Fibroblast of lung (primary cell): Measurements from ENCODE around the gene CHST11. TPM values are rescaled to one million over a fixed set of nuclear protein-coding genes. Genes with fewer than 3 reads are reported as not detected.
A peak's percentile ranks its signal among the peaks of the same experiment; 100 is the strongest.

Source experiments
- DNase-seq, 2 donors: peaks; one replicate each; pipeline versions ENCODE4 v3.0.0 to v3.0.0-alpha.2; 2010; ENCODE audit warnings: low read depth in 2 of 2
- H2AFZ ChIP-seq: 2 replicates; pipeline ENCODE4 v1.5.1; 2012; ENCODE audit warnings: low read length, control low read depth, inconsistent platforms
- H3K27ac ChIP-seq: 2 replicates; pipeline ENCODE4 v1.5.1; 2011; ENCODE audit warnings: low read length, control low read depth; ENCODE audit not compliant: insufficient read depth
- H3K27me3 ChIP-seq: 2 replicates; pipeline ENCODE4 v1.5.1; 2011; ENCODE audit warnings: mild to moderate bottlenecking, low read length; ENCODE audit not compliant: control insufficient read depth, insufficient read depth
- H3K36me3 ChIP-seq: 2 replicates; pipeline ENCODE4 v1.5.1; 2011; ENCODE audit warnings: low read length; ENCODE audit not compliant: control insufficient read depth, insufficient read depth
- H3K4me1 ChIP-seq: 2 replicates; pipeline ENCODE4 v1.5.1; 2011; ENCODE audit warnings: low read length; ENCODE audit not compliant: control insufficient read depth, insufficient read depth; ENCODE audit errors: extremely low read depth
- H3K4me2 ChIP-seq: 2 replicates; pipeline ENCODE4 v1.5.1; 2011; ENCODE audit warnings: low read length, control low read depth; ENCODE audit not compliant: insufficient read depth; ENCODE audit errors: extremely low read depth
- H3K4me3 ChIP-seq, 4 experiments: fragments of 200-600 bp in 1 of 4; sonication (generic) in 1 of 4; replicated peaks in 1 of 4; 2 replicates each; pipeline ENCODE4 v1.5.1; 2011 to 2016; ENCODE audit warnings: low read length in 4 of 4, low read depth in 3 of 4, mild to moderate bottlenecking in 3 of 4, control low read depth in 2 of 4, inconsistent platforms in 1 of 4, mixed read lengths in 1 of 4; ENCODE audit not compliant: insufficient read depth in 1 of 4; ENCODE audit errors: control extremely low read depth in 1 of 4
- H3K79me2 ChIP-seq: 2 replicates; pipeline ENCODE4 v1.5.1; 2012; ENCODE audit warnings: mild to moderate bottlenecking, low read length, inconsistent platforms; ENCODE audit not compliant: control insufficient read depth, insufficient read depth
- H3K9ac ChIP-seq: 2 replicates; pipeline ENCODE4 v1.5.1; 2011; ENCODE audit warnings: mild to moderate bottlenecking, low read length, control low read depth; ENCODE audit not compliant: insufficient read depth
- H3K9me3 ChIP-seq: 2 replicates; pipeline ENCODE4 v1.5.1; 2012; ENCODE audit warnings: low read depth, low read length; ENCODE audit not compliant: control insufficient read depth, insufficient read depth
- H4K20me1 ChIP-seq: 2 replicates; pipeline ENCODE4 v1.5.1; 2011; ENCODE audit warnings: low read length; ENCODE audit not compliant: control insufficient read depth, insufficient read depth; ENCODE audit errors: extremely low read depth
- CTCF ChIP-seq, 2 donors: IDR thresholded peaks in 1 of 2; conservative IDR thresholded peaks in 1 of 2; 1 replicate in 1 of 2; 2 replicates in 1 of 2; pipeline ENCODE4 v1.5.1; 2011 to 2012; ENCODE audit warnings: low read length in 2 of 2, control low read depth in 1 of 2, inconsistent platforms in 1 of 2, low read depth in 1 of 2, mild to moderate bottlenecking in 1 of 2
- EZH2 ChIP-seq: IDR thresholded peaks from 2 replicates; pipeline ENCODE4 v1.5.1; 2012; ENCODE audit warnings: low read length, control low read depth, mild to moderate bottlenecking; ENCODE audit errors: missing control alignments
- polyA plus RNA-seq, 2 donors: library from polyadenylated mRNA; depleted of rRNA in 1 of 2; stranded (reverse) in 1 of 2; unstranded in 1 of 2; fragments of >200 nt; gene quantifications; 2 replicates each; pipeline ENCODE4 v1.2.1, GENCODE V29; 2011 to 2012; ENCODE audit warnings: missing spikeins in 1 of 2
- total RNA-seq: library from RNA; depleted of rRNA; stranded (reverse); fragments of >200 nt; gene quantifications from 2 replicates; pipeline ENCODE4 v1.2.1, GENCODE V29; 2014

Gene CHST11
- total and polyA plus RNA-seq, 2 donors (not counting 1 experiment from before 2014, with no cell fraction given): 3.5 to 9.1 TPM

- TF ChIP-seq EZH2 (no peak), CTCF (conservative IDR thresholded peaks at IDR 0.05 in 1 of 2, IDR thresholded peaks at IDR 0.05 in 1 of 2; ENCODE audit: low read depth in 1 of 2, low read length in 2 of 2) (no peak)
- Histone ChIP-seq H3K4me3 (no peak overlapping the region), H3K27ac (no peak overlapping the region), H2AFZ (no peak overlapping the region), H3K4me1 (peaks cover 9% of the 10 kb centered on the region), H3K27me3 (no peaks in the 10 kb centered on the region), H3K4me2 (no peak overlapping the region), H3K9ac (no peak overlapping the region), H3K36me3 (no peaks in the 10 kb centered on the region), H3K9me3 (no peaks in the 10 kb centered on the region), H4K20me1 (no peaks in the 10 kb centered on the region), H3K79me2 (no peaks in the 10 kb centered on the region)
- no peak for DNase-seq
Measured at GRCh38 chr12:104734541-104735095, 277.9 kb downstream of the CHST11 start.

DNA sequence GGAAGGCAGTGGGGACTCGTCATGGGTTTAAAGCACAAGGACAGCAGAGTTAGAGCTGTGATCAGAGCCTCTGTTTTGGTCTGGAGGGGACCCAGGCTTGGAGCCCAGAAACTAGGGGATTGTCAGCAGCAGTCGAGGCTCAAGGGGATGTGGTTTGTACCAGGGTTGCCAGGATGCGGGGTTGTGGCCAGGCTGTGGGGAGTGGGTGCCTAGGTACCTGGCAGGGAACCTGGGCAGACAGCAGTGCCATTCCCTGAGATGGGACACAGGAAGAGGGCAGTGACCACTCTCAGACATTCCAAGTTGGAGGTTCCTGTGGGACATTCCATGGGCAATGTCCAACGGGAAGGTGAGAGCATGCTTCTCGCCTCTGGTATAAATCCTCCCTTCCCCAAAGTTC lies 279.1 kb downstream of the CHST11 start:
- DNase-seq: no peak
- H3K27ac ChIP-seq: no peak overlapping the region
- peak overlapping the region; percentile 59 for H2AFZ ChIP-seq
- H3K9me3 ChIP-seq: no peaks in the 10 kb centered on the region
- TF ChIP-seq CTCF (conservative IDR thresholded peaks at IDR 0.05 in 1 of 2, IDR thresholded peaks at IDR 0.05 in 1 of 2; ENCODE audit: low read depth in 1 of 2, low read length in 2 of 2) (no peak), EZH2 (no peak)
- H3K27me3 ChIP-seq: no peaks in the 10 kb centered on the region
- no peaks in the 10 kb centered on the region for H3K36me3 ChIP-seq
- H3K9ac ChIP-seq: no peak overlapping the region
- H3K4me3 ChIP-seq: no peak overlapping the region
- peaks cover 9% of the 10 kb centered on the region for H3K4me1 ChIP-seq
- H3K79me2 ChIP-seq: no peaks in the 10 kb centered on the region
- no peaks in the 10 kb centered on the region for H4K20me1 ChIP-seq
- H3K4me2 ChIP-seq: no peak overlapping the region

GRCh38 chr12:104736307-104736706 lies 279.6 kb downstream of the CHST11 start:
- H3K4me1 ChIP-seq: peaks cover 9% of the 10 kb centered on the region
- H3K79me2 ChIP-seq: no peaks in the 10 kb centered on the region
- TF ChIP-seq CTCF (conservative IDR thresholded peaks at IDR 0.05 in 1 of 2, IDR thresholded peaks at IDR 0.05 in 1 of 2; ENCODE audit: low read depth in 1 of 2, low read length in 2 of 2) (peak in 1 of 2 donors; percentile 4), EZH2 (no peak)
- no peaks in the 10 kb centered on the region for H4K20me1 ChIP-seq
- H3K27me3 ChIP-seq: no peaks in the 10 kb centered on the region
- H3K4me2 ChIP-seq: no peak overlapping the region
- H3K4me3 ChIP-seq: no peak overlapping the region
- no peak overlapping the region for H3K27ac ChIP-seq
- peak; percentile 70 to 75 for DNase-seq
- H3K9ac ChIP-seq: no peak overlapping the region
- H3K9me3 ChIP-seq: no peaks in the 10 kb centered on the region
- H3K36me3 ChIP-seq: no peaks in the 10 kb centered on the region
- peak overlapping the region; percentile 59 for H2AFZ ChIP-seq
